Right atrium auricular region (tissue), 2 donors: ENCODE data around the gene C20orf204. TPM values are rescaled to one million over a fixed set of nuclear protein-coding genes. Genes with fewer than 3 reads are reported as not detected.

ENCODE experiments used
- DNase-seq: peaks from one replicate; pipeline ENCODE4 v3.0.0-alpha.2; 2019; ENCODE audit warnings: low spot score
- H3K27ac ChIP-seq, 2 donors: fragments of 200-600 bp; sonication (generic); 1 replicate in 1 of 2; 2 replicates in 1 of 2; pipeline ENCODE4 v1.5.1; 2016 to 2019
- H3K27me3 ChIP-seq, 2 donors: fragments of 200-600 bp; sonication (generic); one replicate each; pipeline versions ENCODE4 v1.5.1 to v1.6.0; 2017 to 2019
- H3K36me3 ChIP-seq: fragments of 200-600 bp; sonication (generic); one replicate; pipeline ENCODE4 v1.5.1; 2016
- H3K4me1 ChIP-seq, 2 donors: fragments of 200-600 bp; sonication (generic); one replicate each; pipeline versions ENCODE4 v1.5.1 to v1.6.0; 2017 to 2019
- H3K4me3 ChIP-seq, 2 donors: fragments of 200-600 bp; sonication (generic); 1 replicate in 1 of 2; 2 replicates in 1 of 2; pipeline ENCODE4 v1.5.1; 2017 to 2019; ENCODE audit warnings: mild to moderate bottlenecking in 1 of 2, moderate library complexity in 1 of 2
- H3K9me3 ChIP-seq, 2 donors: fragments of 200-600 bp; sonication (generic); one replicate each; pipeline ENCODE4 v1.5.1; 2019
- total RNA-seq, 2 donors: library from RNA; depleted of rRNA; stranded (reverse); fragments of >200 nt; gene quantifications; one replicate each; pipeline ENCODE4 v1.1.0, GENCODE V29; 2016
- TF ChIP-seq, protein P1 (sequence below), 2 donors: fragments of 200-600 bp; sonication (generic); IDR thresholded peaks; one replicate each; pipeline ENCODE4 v1.5.1; 2019; ENCODE audit warnings: antibody characterized with exemption in 2 of 2

C20orf204 gene
- total RNA-seq, 2 donors from 2014 or later, result 0.07 to 0.35 TPM

GRCh38 chr20:64077876-64078551 is 42.0 kb downstream of the C20orf204 start:
- no peak for DNase-seq
- no peak overlapping the region for H3K27ac ChIP-seq

GRCh38 chr20:64078934-64079272 is 42.9 kb downstream of the C20orf204 start:
- Histone ChIP-seq H3K4me3 (peak overlapping the region; percentile 72 to 84), H3K4me1 (peaks cover 0 to 56% of the 10 kb centered on the region in 2 donors), H3K27ac (peak overlapping the region; percentile 79 to 88), H3K9me3 (no peaks in the 10 kb centered on the region), H3K36me3 (peaks cover 3% of the 10 kb centered on the region), H3K27me3 (no peaks in the 10 kb centered on the region)
- DNase-seq, result no peak
- TF ChIP-seq, protein P1, sequence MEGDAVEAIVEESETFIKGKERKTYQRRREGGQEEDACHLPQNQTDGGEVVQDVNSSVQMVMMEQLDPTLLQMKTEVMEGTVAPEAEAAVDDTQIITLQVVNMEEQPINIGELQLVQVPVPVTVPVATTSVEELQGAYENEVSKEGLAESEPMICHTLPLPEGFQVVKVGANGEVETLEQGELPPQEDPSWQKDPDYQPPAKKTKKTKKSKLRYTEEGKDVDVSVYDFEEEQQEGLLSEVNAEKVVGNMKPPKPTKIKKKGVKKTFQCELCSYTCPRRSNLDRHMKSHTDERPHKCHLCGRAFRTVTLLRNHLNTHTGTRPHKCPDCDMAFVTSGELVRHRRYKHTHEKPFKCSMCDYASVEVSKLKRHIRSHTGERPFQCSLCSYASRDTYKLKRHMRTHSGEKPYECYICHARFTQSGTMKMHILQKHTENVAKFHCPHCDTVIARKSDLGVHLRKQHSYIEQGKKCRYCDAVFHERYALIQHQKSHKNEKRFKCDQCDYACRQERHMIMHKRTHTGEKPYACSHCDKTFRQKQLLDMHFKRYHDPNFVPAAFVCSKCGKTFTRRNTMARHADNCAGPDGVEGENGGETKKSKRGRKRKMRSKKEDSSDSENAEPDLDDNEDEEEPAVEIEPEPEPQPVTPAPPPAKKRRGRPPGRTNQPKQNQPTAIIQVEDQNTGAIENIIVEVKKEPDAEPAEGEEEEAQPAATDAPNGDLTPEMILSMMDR (IDR thresholded peaks at IDR 0.05), result no peak

More at GRCh38 chr20:64077876-64078551, 42.0 kb downstream of the C20orf204 start:
- H3K27me3 ChIP-seq, result no peaks in the 10 kb centered on the region
- TF ChIP-seq, protein P1 (IDR thresholded peaks at IDR 0.05), result no peak
- H3K9me3 ChIP-seq, result no peaks in the 10 kb centered on the region
- H3K4me1 ChIP-seq, result peaks cover 0 to 48% of the 10 kb centered on the region in 2 donors
- H3K36me3 ChIP-seq, result peaks cover 10% of the 10 kb centered on the region
- H3K4me3 ChIP-seq, result peak overlapping the region; percentile 72 to 84

DNA sequence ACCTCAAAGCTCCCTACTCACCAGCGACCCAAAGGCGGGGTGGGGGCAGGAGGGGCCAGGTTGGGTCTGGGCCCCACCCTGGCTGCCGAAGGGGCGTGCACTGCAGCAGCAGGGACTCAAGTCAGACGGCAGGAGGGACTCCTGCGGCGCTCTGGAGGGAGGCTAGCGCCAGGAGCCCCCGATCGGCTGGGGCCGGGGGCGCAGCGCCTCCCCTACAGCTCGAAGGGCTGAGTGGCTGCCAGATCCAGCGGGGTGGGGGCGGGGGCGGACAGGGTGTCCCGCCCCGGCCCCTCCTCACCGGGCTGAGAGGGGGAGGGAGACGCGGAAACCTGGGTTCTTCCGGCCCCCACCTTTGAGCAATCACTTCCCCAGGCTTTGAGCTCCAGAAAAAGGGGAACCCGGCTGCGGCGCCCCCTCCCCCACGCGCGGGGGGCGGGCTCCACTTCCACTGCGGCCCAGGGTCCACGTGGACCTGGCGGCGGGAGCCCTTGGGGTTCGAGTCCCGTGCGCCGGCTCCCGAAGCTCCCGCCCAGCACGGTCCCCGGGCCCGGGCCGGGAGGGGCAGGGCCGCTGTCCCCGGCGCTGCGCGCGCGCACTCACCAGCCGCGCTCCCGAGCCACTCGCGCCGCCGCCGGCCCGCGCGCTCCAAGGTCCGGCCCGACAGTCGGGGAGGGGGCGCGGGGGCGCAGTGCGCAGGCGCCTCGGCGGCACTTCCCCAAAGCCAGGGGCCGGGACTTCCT is 43.5 kb downstream of the C20orf204 start, which contains the start of gene RGS19:
TSS of gene RGS19 (minus strand) at position 246 of the 740 bp plus-strand sequence. CDS start 2,632 bp downstream, outside the sequence.
- Histone ChIP-seq H3K9me3 (no peaks in the 10 kb centered on the region), H3K27ac (peak within 1 kb of the TSS; percentile 81 to 88), H3K36me3 (no peaks in the 10 kb centered on the region), H3K4me3 (peak within 1 kb of the TSS; percentile 72 to 84), H3K27me3 (no peaks in the 10 kb centered on the region), H3K4me1 (peaks cover 0 to 61% of the 10 kb centered on the region in 2 donors)
- TF ChIP-seq, protein P1 (IDR thresholded peaks at IDR 0.05), result no peak
- DNase-seq, result no peak

- Histone ChIP-seq H3K4me3 (peak within 1 kb of the TSS; percentile 72 to 84), H3K36me3 (no peaks in the 10 kb centered on the region), H3K4me1 (peaks cover 0 to 64% of the 10 kb centered on the region in 2 donors), H3K9me3 (no peaks in the 10 kb centered on the region), H3K27me3 (peaks cover 0 to 7% of the 10 kb centered on the region in 2 donors), H3K27ac (peak within 1 kb of the TSS; percentile 81 to 88)
- DNase-seq, result peak; percentile 70
- TF ChIP-seq, protein P1 (IDR thresholded peaks at IDR 0.05), result no peak
These were observed 44.2 kb downstream of the C20orf204 start, which contains the start of gene OPRL1 for GRCh38 chr20:64080013-64080812. Gene OPRL1 (plus strand): TSS chr20:64080082. CDS start chr20:64092721, 12,639 bp downstream.

DNA sequence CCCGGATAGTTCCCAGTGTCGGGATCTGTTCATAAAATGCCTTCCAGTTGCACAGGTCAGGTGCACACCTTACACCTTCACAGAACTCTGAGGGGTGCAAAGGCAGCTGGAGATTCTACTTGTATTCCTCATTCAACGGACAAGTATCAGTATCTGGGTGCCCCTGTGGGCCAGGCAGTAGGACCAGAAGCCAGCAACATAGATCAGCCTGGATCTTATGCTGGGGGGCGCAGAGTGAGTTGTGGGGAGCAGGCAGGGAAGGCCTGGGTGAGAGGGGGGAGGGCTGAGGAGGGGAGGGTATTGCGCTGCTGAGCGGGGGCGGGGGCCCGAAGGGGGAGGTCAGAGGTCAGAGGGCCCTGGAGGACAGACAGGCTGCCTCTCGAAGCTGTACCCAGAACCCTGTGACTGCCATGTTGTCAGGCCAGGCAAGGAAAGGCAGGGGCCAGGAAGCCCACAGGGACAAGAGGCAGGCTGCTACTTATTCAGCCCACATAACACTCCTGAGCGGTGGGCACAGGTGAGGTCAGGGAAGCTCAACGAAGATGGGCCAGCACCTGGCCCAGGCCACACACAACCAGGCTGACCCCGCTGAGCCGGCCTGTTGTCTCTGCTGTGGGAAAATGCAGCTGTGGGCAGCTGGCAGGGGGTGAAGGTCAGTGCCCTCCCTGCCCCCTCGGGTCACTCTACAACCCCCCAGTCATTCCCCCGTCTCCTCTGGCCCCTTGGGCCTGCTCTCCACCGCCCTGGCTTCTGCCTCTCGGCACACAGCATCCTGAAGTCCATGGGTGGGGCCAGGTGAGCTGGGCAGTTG is 45.0 kb downstream of the C20orf204 start:
- no peak for DNase-seq
- TF ChIP-seq, protein P1 (IDR thresholded peaks at IDR 0.05), result no peak
- H3K36me3 ChIP-seq, result no peaks in the 10 kb centered on the region
- peaks cover 0 to 7% of the 10 kb centered on the region in 2 donors for H3K27me3 ChIP-seq
- peaks cover 0 to 64% of the 10 kb centered on the region in 2 donors for H3K4me1 ChIP-seq
- peak overlapping the region; percentile 81 to 85 for H3K27ac ChIP-seq
- no peaks in the 10 kb centered on the region for H3K9me3 ChIP-seq
- H3K4me3 ChIP-seq, result peak overlapping the region in 1 of 2 donors; percentile 72
